NT2/D1 (cell line): Measurements from ENCODE around the gene INPP5D.

Source experiments
- DNase-seq: peaks from one replicate; pipeline ENCODE4 v3.0.0-alpha.2; 2011; ENCODE audit warnings: low read depth, low spot score
- H3K27me3 ChIP-seq: 2 replicates; pipeline ENCODE4 v1.6.0; 2011; ENCODE audit warnings: mild to moderate bottlenecking; ENCODE audit not compliant: insufficient read length, insufficient read depth
- H3K36me3 ChIP-seq: 2 replicates; pipeline ENCODE4 v1.6.1; 2011; ENCODE audit warnings: mild to moderate bottlenecking, low read length, mixed read lengths; ENCODE audit not compliant: insufficient read depth, insufficient read length
- H3K4me1 ChIP-seq: 2 replicates; pipeline ENCODE4 v1.5.1; 2011; ENCODE audit not compliant: insufficient read depth, insufficient read length
- H3K4me3 ChIP-seq: 2 replicates; pipeline ENCODE4 v1.5.1; 2011; ENCODE audit warnings: low read depth; ENCODE audit not compliant: insufficient read length
- H3K9ac ChIP-seq: 2 replicates; pipeline ENCODE4 v1.6.0; 2011; ENCODE audit warnings: low read depth; ENCODE audit not compliant: insufficient read length
- H3K9me3 ChIP-seq: 2 replicates; pipeline ENCODE4 v1.5.1; 2011; ENCODE audit warnings: mild to moderate bottlenecking, low read length; ENCODE audit not compliant: insufficient read depth
- SUZ12 ChIP-seq: IDR thresholded peaks from 2 replicates; pipeline ENCODE4 v1.6.1; 2011; ENCODE audit not compliant: insufficient read length, insufficient read depth; ENCODE audit errors: extremely low read depth
- YY1 ChIP-seq: IDR thresholded peaks from 2 replicates; pipeline ENCODE4 v1.6.1; 2011; ENCODE audit not compliant: insufficient read length, insufficient read depth
- ZNF274 ChIP-seq: IDR thresholded peaks from 2 replicates; pipeline ENCODE4 v1.6.1; 2011; ENCODE audit warnings: mild to moderate bottlenecking, low read depth, low read length

Gene INPP5D

GRCh38 chr2:233081232-233081730, 21.1 kb downstream of the INPP5D start:
- peaks cover 2% of the 10 kb centered on the region for H3K27me3 ChIP-seq
- H3K9me3 ChIP-seq: no peaks in the 10 kb centered on the region
- H3K9ac ChIP-seq: no peak overlapping the region
- DNase-seq: no peak
- peaks cover 8% of the 10 kb centered on the region for H3K4me1 ChIP-seq
- no peak for TF ChIP-seq SUZ12
- no peak for TF ChIP-seq ZNF274
- no peak for TF ChIP-seq YY1
- no peak overlapping the region for H3K4me3 ChIP-seq
- H3K36me3 ChIP-seq: no peaks in the 10 kb centered on the region

- H3K36me3 ChIP-seq: no peaks in the 10 kb centered on the region
- no peak for TF ChIP-seq SUZ12
- TF ChIP-seq ZNF274: no peak
- no peak for TF ChIP-seq YY1
Observed at GRCh38 chr2:233081731-233082221, 21.6 kb downstream of the INPP5D start.

GRCh38 chr2:233082222-233082930, 22.2 kb downstream of the INPP5D start:
- Histone ChIP-seq H3K4me1 (peaks cover 8% of the 10 kb centered on the region), H3K27me3 (peaks cover 2% of the 10 kb centered on the region), H3K4me3 (no peak overlapping the region), H3K9me3 (no peaks in the 10 kb centered on the region), H3K9ac (no peak overlapping the region), H3K36me3 (no peaks in the 10 kb centered on the region)
- no peak for DNase-seq
- TF ChIP-seq YY1: no peak
- no peak for TF ChIP-seq SUZ12
- no peak for TF ChIP-seq ZNF274

More at GRCh38 chr2:233081731-233082221, 21.6 kb downstream of the INPP5D start:
- no peak overlapping the region for H3K4me3 ChIP-seq
- peaks cover 8% of the 10 kb centered on the region for H3K4me1 ChIP-seq
- no peak for DNase-seq
- peaks cover 2% of the 10 kb centered on the region for H3K27me3 ChIP-seq
- no peaks in the 10 kb centered on the region for H3K9me3 ChIP-seq
- H3K9ac ChIP-seq: no peak overlapping the region

GRCh38 chr2:233082931-233083755, 23.0 kb downstream of the INPP5D start:
- Histone ChIP-seq H3K9ac (no peak overlapping the region), H3K9me3 (no peaks in the 10 kb centered on the region), H3K27me3 (peaks cover 2% of the 10 kb centered on the region), H3K36me3 (no peaks in the 10 kb centered on the region), H3K4me3 (no peak overlapping the region), H3K4me1 (peaks cover 8% of the 10 kb centered on the region)
- no peak for TF ChIP-seq SUZ12
- no peak for TF ChIP-seq ZNF274
- no peak for TF ChIP-seq YY1
- DNase-seq: no peak

- DNase-seq: no peak
- Histone ChIP-seq H3K9me3 (no peaks in the 10 kb centered on the region), H3K36me3 (no peaks in the 10 kb centered on the region), H3K4me3 (no peak overlapping the region), H3K9ac (no peak overlapping the region), H3K4me1 (peaks cover 8% of the 10 kb centered on the region), H3K27me3 (peaks cover 2% of the 10 kb centered on the region)
- no peak for TF ChIP-seq YY1
- no peak for TF ChIP-seq SUZ12
- TF ChIP-seq ZNF274: no peak
Observed at GRCh38 chr2:233083782-233084181, 23.6 kb downstream of the INPP5D start.

GRCh38 chr2:233084488-233084887, 24.3 kb downstream of the INPP5D start:
- H3K4me3 ChIP-seq: no peak overlapping the region
- no peak overlapping the region for H3K9ac ChIP-seq
- peaks cover 8% of the 10 kb centered on the region for H3K4me1 ChIP-seq
- H3K9me3 ChIP-seq: no peaks in the 10 kb centered on the region
- no peak for TF ChIP-seq YY1
- no peak for TF ChIP-seq ZNF274
- no peak for TF ChIP-seq SUZ12
- H3K27me3 ChIP-seq: peaks cover 2% of the 10 kb centered on the region
- H3K36me3 ChIP-seq: no peaks in the 10 kb centered on the region
- no peak for DNase-seq
